Fibroblast of pulmonary artery (primary cell): ENCODE data around the gene EGFR.

Experiments
- DNase-seq: peaks from one replicate; pipeline ENCODE4 v3.0.0-alpha.2; 2010; ENCODE audit warnings: low read depth
- H3K4me3 ChIP-seq: replicated peaks from 2 replicates; pipeline ENCODE4 v1.5.1; 2011; ENCODE audit warnings: low read depth, mild to moderate bottlenecking, control low read depth, low read length, moderate library complexity
- TF ChIP-seq, protein P1 (sequence below): IDR thresholded peaks from 2 replicates; pipeline ENCODE4 v1.5.1; 2011; ENCODE audit warnings: mild to moderate bottlenecking, control low read depth, low read length, inconsistent platforms; ENCODE audit errors: missing control alignments

The EGFR gene

DNA sequence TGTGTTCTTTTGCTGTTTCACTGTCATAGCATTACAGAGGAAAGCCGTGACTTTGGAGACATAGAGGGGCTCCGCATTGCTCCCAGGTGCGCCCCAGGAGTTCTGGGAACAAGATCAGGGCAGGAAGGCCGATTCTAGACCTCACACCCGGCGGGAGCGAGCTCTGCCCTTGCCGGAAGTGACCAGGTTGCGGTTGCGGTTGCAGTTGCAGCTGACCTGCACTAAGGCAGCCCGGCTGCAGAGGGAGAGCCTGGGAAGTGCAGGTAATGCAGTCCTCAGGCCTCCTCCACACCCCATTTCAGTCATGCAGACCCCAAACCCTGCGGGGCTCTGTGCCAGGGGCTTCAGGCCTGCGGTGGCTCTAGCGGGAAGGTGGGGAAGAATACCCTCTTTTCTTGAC lies 216.3 kb downstream of the EGFR start:
- no peak for DNase-seq
- no peak overlapping the region for H3K4me3 ChIP-seq
- TF ChIP-seq, protein P1, sequence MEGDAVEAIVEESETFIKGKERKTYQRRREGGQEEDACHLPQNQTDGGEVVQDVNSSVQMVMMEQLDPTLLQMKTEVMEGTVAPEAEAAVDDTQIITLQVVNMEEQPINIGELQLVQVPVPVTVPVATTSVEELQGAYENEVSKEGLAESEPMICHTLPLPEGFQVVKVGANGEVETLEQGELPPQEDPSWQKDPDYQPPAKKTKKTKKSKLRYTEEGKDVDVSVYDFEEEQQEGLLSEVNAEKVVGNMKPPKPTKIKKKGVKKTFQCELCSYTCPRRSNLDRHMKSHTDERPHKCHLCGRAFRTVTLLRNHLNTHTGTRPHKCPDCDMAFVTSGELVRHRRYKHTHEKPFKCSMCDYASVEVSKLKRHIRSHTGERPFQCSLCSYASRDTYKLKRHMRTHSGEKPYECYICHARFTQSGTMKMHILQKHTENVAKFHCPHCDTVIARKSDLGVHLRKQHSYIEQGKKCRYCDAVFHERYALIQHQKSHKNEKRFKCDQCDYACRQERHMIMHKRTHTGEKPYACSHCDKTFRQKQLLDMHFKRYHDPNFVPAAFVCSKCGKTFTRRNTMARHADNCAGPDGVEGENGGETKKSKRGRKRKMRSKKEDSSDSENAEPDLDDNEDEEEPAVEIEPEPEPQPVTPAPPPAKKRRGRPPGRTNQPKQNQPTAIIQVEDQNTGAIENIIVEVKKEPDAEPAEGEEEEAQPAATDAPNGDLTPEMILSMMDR: no peak

DNA sequence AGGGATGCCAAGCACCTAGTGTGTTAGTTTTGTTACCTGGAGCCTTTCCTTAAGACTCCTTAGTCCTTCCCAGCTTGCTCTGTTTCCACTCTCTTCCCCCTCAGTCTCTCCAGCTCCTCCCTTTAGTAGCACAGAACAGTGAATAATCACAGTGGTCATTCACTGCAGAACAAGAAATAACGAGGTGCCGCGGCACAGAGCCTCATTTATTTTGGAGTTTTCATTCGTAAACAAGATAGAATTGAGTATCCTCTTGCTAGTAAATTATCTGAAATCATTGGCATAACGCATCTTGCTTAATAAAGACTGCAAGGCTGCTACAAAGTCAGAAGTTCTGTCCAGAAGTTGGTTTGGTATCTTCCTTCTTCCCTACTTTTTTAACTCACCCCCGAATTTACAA lies 217.0 kb downstream of the EGFR start:
- TF ChIP-seq, protein P1: no peak

DNA sequence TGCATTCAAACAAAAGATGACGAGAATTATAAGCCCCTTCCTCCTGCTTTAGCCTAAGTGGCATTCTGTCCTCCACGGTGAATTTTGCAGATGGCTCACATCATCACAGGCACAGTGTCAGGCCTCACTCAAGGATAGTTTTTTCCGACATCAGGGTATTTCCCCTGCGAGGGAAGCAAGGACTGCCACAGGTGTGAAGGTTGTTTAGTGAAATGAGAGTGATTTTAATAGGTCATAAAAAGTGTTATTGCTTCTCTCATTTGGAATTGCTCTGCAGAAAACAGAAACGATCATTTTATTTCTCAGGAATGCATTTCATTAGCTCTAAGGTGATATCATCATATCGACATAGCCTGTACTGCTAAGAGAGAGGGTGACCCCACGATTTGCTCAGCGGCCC lies 217.7 kb downstream of the EGFR start:
- TF ChIP-seq, protein P1: no peak
- no peak for DNase-seq
- no peak overlapping the region for H3K4me3 ChIP-seq

More for the DNA sequence above, 217.0 kb downstream of the EGFR start:
- H3K4me3 ChIP-seq: no peak overlapping the region
- no peak for DNase-seq

DNA sequence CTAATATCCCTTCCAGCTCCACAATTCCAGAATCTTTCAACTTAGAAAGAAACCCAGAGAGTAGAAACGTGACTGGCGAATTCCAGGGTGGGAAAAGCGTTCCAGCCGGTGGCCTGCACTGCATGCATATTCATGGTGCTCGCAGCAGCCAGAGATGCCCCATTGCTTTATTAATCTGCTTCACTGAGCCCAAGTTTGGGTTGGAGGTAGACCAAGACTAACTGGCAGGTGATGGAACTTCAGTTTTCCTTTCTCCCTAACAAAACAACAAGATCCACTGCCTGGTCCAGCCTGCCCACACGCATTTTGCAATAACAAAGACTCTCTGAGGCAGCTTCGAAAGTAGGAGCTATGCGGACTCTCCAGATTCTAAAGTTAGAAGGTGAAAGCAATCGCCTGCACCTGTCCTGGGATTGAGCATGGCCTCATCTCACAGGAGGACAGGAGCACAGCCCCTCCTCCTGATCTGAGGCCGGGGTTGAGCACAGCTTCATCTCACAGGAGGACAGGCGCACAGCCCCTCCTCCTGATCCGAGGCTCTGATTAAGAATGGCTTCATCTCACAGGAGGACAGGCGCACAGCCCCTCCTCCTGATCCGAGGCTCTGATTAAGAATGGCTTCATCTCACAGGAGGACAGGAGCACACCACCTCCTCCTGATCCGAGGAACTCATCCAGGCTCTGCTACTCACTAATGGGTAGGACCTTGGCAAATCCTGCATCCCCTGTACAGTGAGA lies 218.5 kb downstream of the EGFR start:
- H3K4me3 ChIP-seq: no peak overlapping the region
- TF ChIP-seq, protein P1: no peak

DNA sequence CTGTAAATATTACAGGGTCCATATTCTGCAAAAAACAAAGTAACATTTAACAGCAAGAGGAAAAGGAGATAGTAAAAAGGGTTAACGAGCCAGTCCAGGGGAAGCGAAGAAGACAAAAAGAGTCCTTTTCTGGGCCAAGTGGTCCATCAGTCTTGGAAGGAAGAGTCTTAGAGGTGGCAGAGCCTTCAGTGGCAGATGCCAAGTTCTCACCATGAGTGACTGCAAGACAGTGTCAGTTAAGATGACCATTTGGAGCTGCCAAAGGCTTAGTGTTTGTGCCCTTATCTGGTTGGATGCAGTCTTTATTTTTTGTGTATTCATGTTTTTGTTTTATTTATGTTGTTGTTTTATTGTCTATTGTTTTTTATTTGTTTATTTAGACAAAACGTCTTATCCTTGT lies 220.6 kb downstream of the EGFR start:
- DNase-seq: no peak
- H3K4me3 ChIP-seq: no peak overlapping the region
- TF ChIP-seq, protein P1: no peak

More for the DNA sequence above, 218.5 kb downstream of the EGFR start:
- DNase-seq: no peak

DNA sequence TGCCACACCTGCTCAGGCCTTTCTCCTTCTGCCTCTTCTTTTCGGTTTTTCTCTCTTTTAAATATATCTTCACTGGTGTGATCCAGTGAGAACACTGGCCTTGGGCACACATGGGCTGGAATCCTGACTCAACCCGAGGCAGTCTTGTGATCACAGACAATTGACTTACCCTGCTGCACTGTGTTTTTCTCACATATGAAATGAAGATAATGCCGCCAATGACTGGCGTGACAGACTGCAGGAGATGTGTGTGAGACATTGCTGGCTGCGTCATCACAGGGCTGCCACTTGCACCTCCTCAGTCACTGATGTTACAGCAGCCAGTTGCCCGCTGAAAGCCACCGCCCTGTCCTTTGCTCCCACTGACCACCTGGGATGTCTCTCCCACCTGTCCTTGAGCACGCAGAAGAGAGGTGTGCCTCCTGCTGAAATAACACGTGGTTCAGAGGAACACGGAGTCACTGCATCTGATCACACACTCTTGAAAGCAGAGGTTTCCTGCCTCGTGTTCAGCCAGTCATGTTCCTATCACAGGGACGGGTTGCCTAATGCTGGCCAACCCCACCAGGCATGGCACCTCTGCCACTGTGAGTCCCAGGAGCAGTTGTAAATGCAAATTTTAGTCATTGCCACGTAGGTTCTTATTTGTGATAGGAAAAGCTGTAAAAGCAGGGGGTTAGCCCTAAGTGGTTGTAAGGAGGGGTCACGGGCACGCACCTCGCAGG lies 221.8 kb downstream of the EGFR start:
- DNase-seq: no peak
- TF ChIP-seq, protein P1: no peak
- H3K4me3 ChIP-seq: no peak overlapping the region
